ENCODE measurements around the gene BZW1.

The BZW1 gene

DNA sequence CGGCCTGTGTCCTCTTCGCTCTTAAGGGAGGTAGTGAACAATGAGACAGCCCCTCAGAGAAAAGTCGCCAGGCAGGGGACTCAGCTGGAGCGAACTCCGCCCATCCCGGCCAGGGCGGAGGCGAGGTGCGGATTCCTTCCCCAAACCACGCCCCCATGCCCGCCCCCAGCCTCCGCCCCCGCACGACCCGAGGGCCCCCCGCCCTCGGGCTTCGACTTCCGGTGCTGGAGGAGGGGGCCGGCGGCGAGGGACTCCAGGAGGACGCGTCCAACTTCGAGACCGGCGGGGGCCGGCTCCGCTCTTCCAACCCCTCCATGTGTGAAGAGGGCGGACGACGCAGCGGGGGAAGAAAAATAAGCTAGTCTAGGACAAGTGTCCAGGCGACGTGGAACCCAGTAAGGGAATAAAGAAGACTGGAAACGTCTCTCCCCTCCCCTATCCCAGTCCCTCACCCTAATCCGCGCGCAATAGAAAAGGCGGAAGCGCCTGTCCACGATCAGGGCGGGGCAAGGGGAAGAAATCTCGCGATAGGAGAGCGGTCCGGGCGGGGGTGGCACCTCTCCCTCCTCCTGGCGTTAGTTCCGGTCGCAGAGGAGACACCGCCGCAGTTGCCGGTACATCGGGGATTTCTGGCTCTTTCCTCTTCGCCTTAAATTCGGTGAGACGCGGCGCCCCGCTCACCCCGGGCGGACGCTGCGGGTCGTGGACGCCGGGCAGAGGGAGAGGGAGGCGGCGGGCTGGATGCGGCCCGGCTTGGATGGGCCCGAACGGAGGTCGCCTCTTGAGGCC, at the start of gene BZW1:
Gene BZW1 (plus strand): TSS at position 578 of the 789 bp plus-strand sequence. CDS start 1,308 bp downstream, outside the sequence.
- peaks cover 43% of the 10 kb centered on the region for H3K36me3 ChIP-seq (replicated peaks)
- in situ Hi-C loops (cut with MboI; ENCODE audit: low sequenced_read_pairs), result loop anchor here (10.0 kb wide), 2 partner anchors 97 to 857 kb away; partner anchors contain the start of genes MAIP1 and TYW5
- H3K27me3 ChIP-seq (ENCODE audit: low read depth), result no peaks in the 10 kb centered on the region
- H3K9me3 ChIP-seq, result no peaks in the 10 kb centered on the region
- peak within 1 kb of the TSS; percentile 92 for H3K4me3 ChIP-seq
- H3K4me1 ChIP-seq, result peaks cover 15% of the 10 kb centered on the region
- peak; percentile 97 to 98 for DNase-seq (ENCODE audit: low spot score in 2 of 2)

GRCh38 chr2:200762127-200762526, 49.6 kb upstream of the BZW1 start:
- no peak for DNase-seq (ENCODE audit: low spot score in 2 of 2)
- H3K4me1 ChIP-seq, result no peaks in the 10 kb centered on the region
- peaks cover 4% of the 10 kb centered on the region; the same call in 1 of the 2 replicates for H3K27me3 ChIP-seq (ENCODE audit: low read depth)
- no peak overlapping the region for H3K4me3 ChIP-seq
- no peaks in the 10 kb centered on the region for H3K9me3 ChIP-seq
- no peaks in the 10 kb centered on the region for H3K36me3 ChIP-seq (replicated peaks)
- in situ Hi-C loops (cut with MboI; ENCODE audit: low sequenced_read_pairs), result no loop called here

DNA sequence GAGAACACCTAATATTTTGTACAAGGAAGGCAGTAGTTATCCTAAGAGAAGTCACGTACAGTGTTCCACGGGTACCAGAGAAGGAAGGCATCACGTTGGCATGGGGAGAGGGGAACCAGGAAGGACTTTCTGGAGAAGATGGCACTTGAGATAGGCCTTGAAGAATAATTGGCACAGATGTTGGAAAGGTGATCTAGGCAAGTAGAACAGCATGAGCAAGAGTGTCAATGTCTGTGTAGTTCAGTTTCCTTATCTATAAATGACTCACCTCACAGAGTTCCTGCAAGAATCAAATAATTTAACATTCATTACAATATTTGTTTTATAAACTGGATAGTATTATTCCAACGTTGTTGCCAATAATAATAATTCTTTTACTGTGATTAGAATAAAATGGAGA, 48.3 kb upstream of the BZW1 start:
- H3K4me1 ChIP-seq, result no peaks in the 10 kb centered on the region
- no peak for DNase-seq (ENCODE audit: low spot score in 2 of 2)
- in situ Hi-C loops (cut with MboI; ENCODE audit: low sequenced_read_pairs), result no loop called here
- H3K9me3 ChIP-seq, result no peaks in the 10 kb centered on the region
- no peak overlapping the region for H3K4me3 ChIP-seq
- H3K36me3 ChIP-seq (replicated peaks), result no peaks in the 10 kb centered on the region
- peaks cover 2% of the 10 kb centered on the region; the same call in 1 of the 2 replicates for H3K27me3 ChIP-seq (ENCODE audit: low read depth)

DNA sequence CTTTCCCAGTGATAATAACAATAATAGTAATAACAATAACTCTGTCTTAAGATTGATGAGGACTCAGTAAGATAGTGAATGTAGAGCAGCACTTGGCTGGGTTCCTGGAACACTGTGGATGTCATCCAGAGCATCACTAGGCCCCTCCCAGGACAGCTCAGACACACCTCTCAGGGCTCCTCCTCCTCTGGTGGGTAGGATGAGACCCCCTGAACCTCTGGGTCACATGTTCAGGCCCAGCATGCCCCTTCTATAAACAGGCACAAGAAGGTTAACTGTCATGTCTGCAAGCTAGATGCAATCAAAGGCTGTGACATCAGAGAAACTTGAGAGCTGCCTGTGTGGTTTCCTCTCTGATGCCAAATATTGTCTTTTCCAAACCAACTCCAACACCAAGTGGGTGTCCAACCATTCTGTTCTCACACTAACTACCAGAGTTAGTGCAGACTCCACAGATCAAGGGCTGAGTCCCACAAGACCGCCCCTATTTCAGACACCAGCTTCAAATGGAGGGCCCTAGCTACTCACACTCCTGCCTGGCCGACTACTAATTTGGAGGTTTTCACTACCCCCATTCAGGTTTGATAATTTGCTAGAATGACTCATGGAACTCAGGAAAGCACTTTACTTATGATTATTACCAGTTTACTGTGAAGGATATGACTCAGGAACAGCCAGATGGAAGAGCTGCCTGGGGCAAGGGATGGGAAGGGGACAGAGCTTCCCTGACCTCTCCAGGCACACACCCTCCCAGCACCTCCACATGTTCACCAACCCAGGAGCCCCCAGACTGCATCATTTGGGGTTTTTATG, 46.4 kb upstream of the BZW1 start:
- DNase-seq (ENCODE audit: low spot score in 2 of 2), result no peak
- Histone ChIP-seq H3K4me1 (no peaks in the 10 kb centered on the region), H3K36me3 (replicated peaks) (no peaks in the 10 kb centered on the region), H3K4me3 (no peak overlapping the region), H3K9me3 (no peaks in the 10 kb centered on the region), H3K27me3 (ENCODE audit: low read depth) (no peaks in the 10 kb centered on the region)
- in situ Hi-C loops (cut with MboI; ENCODE audit: low sequenced_read_pairs), result no loop called here

DNA sequence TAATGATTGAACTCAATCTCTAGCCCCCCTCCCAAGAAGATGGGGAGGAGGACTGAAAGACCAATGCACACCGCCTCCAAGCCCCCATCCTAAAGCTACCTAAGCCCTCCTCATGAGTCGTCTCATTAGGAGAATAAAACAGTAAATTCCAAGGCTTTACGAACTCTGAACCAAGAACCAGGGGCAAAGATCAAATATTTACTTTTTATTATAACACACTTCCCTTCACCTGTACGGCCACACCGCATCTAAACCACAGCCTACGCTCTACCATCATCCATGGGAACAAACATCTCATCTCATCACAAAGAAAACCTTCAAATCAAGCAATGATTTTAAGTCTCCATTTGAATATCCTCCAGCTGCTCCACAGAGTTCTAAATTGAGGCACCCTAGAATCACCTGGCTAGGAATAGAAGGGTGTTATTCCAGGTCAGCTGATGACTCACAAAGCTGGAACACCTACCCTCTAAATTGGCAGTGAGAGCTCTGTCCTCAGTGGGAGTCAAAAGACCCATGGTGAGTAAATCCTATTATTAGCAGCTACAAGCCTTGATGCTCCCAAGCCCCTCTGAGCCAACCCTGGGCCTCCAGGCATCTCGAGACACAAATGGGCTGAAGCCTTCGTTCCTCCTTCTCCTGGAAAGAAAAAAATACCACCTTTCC, 45.6 kb upstream of the BZW1 start:
- Histone ChIP-seq H3K36me3 (replicated peaks) (no peaks in the 10 kb centered on the region), H3K9me3 (no peaks in the 10 kb centered on the region), H3K4me1 (no peaks in the 10 kb centered on the region), H3K4me3 (no peak overlapping the region), H3K27me3 (ENCODE audit: low read depth) (no peaks in the 10 kb centered on the region)
- in situ Hi-C loops (cut with MboI; ENCODE audit: low sequenced_read_pairs), result no loop called here
- DNase-seq (ENCODE audit: low spot score in 2 of 2), result no peak

- in situ Hi-C loops (cut with MboI; ENCODE audit: low sequenced_read_pairs), result no loop called here
- no peak overlapping the region for H3K4me3 ChIP-seq
- no peaks in the 10 kb centered on the region for H3K9me3 ChIP-seq
- no peaks in the 10 kb centered on the region for H3K36me3 ChIP-seq (replicated peaks)
- no peaks in the 10 kb centered on the region for H3K27me3 ChIP-seq (ENCODE audit: low read depth)
- no peak for DNase-seq (ENCODE audit: low spot score in 2 of 2)
- H3K4me1 ChIP-seq, result no peaks in the 10 kb centered on the region
Measured at GRCh38 chr2:200767111-200767885, 44.4 kb upstream of the BZW1 start.

- no peaks in the 10 kb centered on the region for H3K27me3 ChIP-seq (ENCODE audit: low read depth)
- no peak overlapping the region for H3K4me3 ChIP-seq
- H3K9me3 ChIP-seq, result peaks cover 4% of the 10 kb centered on the region; the same call in 1 of the 2 replicates
- DNase-seq (ENCODE audit: low spot score in 2 of 2), result no peak
- in situ Hi-C loops (cut with MboI; ENCODE audit: low sequenced_read_pairs), result no loop called here
- no peaks in the 10 kb centered on the region for H3K4me1 ChIP-seq
- no peaks in the 10 kb centered on the region for H3K36me3 ChIP-seq (replicated peaks)
Measured at GRCh38 chr2:200770847-200771246, 40.9 kb upstream of the BZW1 start.

DNA sequence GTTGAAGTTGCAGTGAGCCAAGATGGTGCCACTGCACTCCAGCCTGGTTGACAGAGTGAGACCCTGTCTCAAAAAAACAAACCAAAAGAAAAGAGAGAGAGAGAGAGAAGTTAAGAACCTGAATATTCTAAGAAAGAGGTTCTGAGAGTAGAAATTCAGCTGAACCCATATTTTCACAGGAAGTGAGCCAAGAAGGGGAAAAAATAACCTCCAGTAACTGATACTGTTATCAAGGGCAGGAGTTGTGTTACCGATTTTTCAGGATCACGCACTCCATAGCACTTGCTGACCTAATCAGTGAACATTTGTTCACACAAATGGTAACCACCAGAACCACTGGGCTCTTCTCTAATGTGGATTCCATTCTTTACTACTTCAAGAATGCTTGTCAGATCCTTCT, 39.1 kb upstream of the BZW1 start:
- Histone ChIP-seq H3K4me3 (no peak overlapping the region), H3K36me3 (replicated peaks) (no peaks in the 10 kb centered on the region), H3K9me3 (peaks cover 4% of the 10 kb centered on the region; the same call in 1 of the 2 replicates), H3K27me3 (ENCODE audit: low read depth) (no peaks in the 10 kb centered on the region), H3K4me1 (no peaks in the 10 kb centered on the region)
- in situ Hi-C loops (cut with MboI; ENCODE audit: low sequenced_read_pairs), result no loop called here
- DNase-seq (ENCODE audit: low spot score in 2 of 2), result no peak

GRCh38 chr2:200773083-200773482, 38.6 kb upstream of the BZW1 start:
- H3K9me3 ChIP-seq, result peaks cover 4% of the 10 kb centered on the region; the same call in 1 of the 2 replicates
- no peak overlapping the region for H3K4me3 ChIP-seq
- H3K27me3 ChIP-seq (ENCODE audit: low read depth), result no peaks in the 10 kb centered on the region
- no peaks in the 10 kb centered on the region for H3K36me3 ChIP-seq (replicated peaks)
- DNase-seq (ENCODE audit: low spot score in 2 of 2), result no peak
- in situ Hi-C loops (cut with MboI; ENCODE audit: low sequenced_read_pairs), result no loop called here
- no peaks in the 10 kb centered on the region for H3K4me1 ChIP-seq

DNA sequence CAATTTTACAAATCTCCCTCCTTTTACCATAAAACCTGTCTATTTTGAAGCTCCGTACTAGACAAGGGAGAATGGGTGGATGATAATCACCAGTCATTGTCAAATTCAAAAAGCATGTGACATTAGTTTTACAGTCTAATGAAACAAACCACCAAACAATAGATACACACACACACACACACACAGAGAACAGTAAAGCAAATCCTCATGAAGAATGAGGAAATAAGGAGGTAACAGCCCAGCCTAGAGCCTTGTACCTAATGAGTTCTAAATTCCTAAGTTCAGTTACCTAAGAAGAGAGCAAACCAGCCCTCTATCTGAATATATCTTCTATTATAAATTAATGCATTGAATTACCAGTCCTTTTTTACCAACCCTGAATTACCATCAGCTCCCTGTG, 36.8 kb upstream of the BZW1 start:
- H3K27me3 ChIP-seq (ENCODE audit: low read depth), result no peaks in the 10 kb centered on the region
- no peaks in the 10 kb centered on the region for H3K4me1 ChIP-seq
- in situ Hi-C loops (cut with MboI; ENCODE audit: low sequenced_read_pairs), result no loop called here
- H3K36me3 ChIP-seq (replicated peaks), result no peaks in the 10 kb centered on the region
- no peak overlapping the region for H3K4me3 ChIP-seq
- no peak for DNase-seq (ENCODE audit: low spot score in 2 of 2)
- peaks cover 4% of the 10 kb centered on the region; the same call in 1 of the 2 replicates for H3K9me3 ChIP-seq

DNA sequence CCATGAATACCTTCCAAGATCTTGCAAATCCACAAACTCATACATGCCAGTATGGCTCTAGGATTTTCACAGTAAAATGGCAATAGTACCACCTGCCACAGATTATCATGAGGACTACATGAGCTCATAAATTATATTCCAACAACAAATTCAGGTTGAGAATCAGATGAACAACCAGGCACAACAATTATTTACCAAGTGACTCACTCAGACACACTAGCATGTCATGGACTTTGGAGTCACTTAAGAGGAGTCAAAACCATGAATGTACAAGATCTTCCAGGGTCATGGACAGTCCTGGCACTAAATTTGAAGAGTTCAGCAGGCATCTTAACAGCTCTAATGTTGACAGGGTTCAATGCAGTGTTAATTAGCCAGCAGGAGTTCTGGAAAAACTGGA, 34.4 kb upstream of the BZW1 start:
- H3K4me3 ChIP-seq, result no peak overlapping the region
- H3K36me3 ChIP-seq (replicated peaks), result no peaks in the 10 kb centered on the region
- peaks cover 4% of the 10 kb centered on the region; the same call in 1 of the 2 replicates for H3K9me3 ChIP-seq
- no peak for DNase-seq (ENCODE audit: low spot score in 2 of 2)
- H3K27me3 ChIP-seq (ENCODE audit: low read depth), result no peaks in the 10 kb centered on the region
- no peaks in the 10 kb centered on the region for H3K4me1 ChIP-seq
- in situ Hi-C loops (cut with MboI; ENCODE audit: low sequenced_read_pairs), result no loop called here

GRCh38 chr2:200778038-200778437, 33.7 kb upstream of the BZW1 start:
- H3K9me3 ChIP-seq, result peaks cover under 1% of the 10 kb centered on the region; the same call in 1 of the 2 replicates
- H3K36me3 ChIP-seq (replicated peaks), result no peaks in the 10 kb centered on the region
- DNase-seq (ENCODE audit: low spot score in 2 of 2), result no peak
- in situ Hi-C loops (cut with MboI; ENCODE audit: low sequenced_read_pairs), result no loop called here
- H3K4me3 ChIP-seq, result no peak overlapping the region
- no peaks in the 10 kb centered on the region for H3K4me1 ChIP-seq
- H3K27me3 ChIP-seq (ENCODE audit: low read depth), result no peaks in the 10 kb centered on the region

DNA sequence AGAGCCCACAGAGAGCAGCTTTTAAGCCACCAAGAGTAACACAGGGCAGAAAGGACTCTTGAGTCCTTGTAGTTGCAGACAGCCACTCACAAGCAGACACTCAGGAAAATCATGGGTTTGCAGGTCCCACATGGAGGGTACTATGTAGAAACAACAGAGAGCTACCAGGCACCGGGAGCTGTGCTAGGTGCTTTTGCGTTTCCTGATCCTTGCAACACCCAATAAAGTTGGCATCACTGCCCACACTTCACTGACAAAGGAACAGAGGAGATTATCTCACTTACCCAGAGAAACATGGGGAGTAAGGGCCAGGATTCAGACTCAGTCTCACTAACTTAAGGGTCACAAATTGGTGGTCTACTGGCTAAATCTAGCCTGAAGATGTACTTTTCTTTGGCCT, 32.5 kb upstream of the BZW1 start:
- no peak overlapping the region for H3K4me3 ChIP-seq
- in situ Hi-C loops (cut with MboI; ENCODE audit: low sequenced_read_pairs), result no loop called here

More for the DNA sequence above, 32.5 kb upstream of the BZW1 start:
- Histone ChIP-seq H3K36me3 (replicated peaks) (no peaks in the 10 kb centered on the region), H3K4me1 (no peaks in the 10 kb centered on the region), H3K9me3 (no peaks in the 10 kb centered on the region), H3K27me3 (ENCODE audit: low read depth) (no peaks in the 10 kb centered on the region)
- no peak for DNase-seq (ENCODE audit: low spot score in 2 of 2)
